Measurements from ENCODE around the gene ARHGDIG.
A peak's percentile ranks its signal among the peaks of the same experiment; 100 is the strongest.

The ARHGDIG gene

DNA sequence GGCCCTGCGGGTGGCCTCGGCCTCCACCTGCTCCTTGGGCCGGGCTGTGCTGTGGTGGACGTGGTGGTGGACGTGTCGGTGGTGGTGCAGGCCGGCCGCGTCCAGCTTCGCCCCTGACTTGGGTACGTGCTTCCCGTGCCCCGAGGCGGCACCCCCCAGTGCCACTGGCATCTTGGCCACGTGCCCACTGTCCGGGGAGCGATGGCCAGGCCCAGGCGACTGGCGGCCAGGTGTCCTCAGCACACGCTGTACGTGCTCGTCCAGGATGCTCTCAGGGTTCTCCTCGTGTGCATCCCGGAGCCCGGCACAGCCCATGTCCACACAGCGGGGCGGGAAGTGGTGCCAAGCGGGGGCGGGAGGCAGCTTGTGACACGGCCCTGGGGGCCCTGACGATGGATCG is 17.4 kb downstream of the ARHGDIG start:
- Mint-ChIP-seq H3K4me3 (no peak overlapping the region), H3K27ac (no peak overlapping the region), H3K4me1 (no peaks in the 10 kb centered on the region), H3K36me3 (no peaks in the 10 kb centered on the region), H3K27me3 (no peaks in the 10 kb centered on the region), H3K9me3 (no peaks in the 10 kb centered on the region)

DNA sequence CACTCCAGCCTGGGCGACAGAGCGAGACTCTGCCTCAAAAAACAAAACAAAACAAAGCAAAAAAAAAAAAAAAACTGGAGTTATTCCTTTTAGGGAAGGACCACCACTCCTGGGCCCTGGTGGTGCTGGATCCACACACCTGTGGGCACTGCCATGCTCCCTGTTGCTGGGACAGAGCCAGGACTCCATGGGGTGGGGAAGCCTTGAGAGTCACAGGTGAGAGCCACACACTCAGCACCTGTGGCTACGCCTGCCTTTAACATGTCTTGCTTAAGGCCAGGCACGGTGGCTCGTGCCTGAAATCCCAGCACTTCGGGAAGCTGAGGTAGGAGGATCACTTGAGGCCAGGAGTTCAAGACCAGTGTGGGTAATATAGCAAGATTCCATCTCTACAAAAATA is 20.8 kb downstream of the ARHGDIG start:
- H3K4me1 Mint-ChIP-seq = no peaks in the 10 kb centered on the region
- no peaks in the 10 kb centered on the region for H3K36me3 Mint-ChIP-seq
- H3K27ac Mint-ChIP-seq = no peak overlapping the region
- no peak overlapping the region for H3K4me3 Mint-ChIP-seq
- H3K27me3 Mint-ChIP-seq = no peaks in the 10 kb centered on the region
- H3K9me3 Mint-ChIP-seq = no peaks in the 10 kb centered on the region

DNA sequence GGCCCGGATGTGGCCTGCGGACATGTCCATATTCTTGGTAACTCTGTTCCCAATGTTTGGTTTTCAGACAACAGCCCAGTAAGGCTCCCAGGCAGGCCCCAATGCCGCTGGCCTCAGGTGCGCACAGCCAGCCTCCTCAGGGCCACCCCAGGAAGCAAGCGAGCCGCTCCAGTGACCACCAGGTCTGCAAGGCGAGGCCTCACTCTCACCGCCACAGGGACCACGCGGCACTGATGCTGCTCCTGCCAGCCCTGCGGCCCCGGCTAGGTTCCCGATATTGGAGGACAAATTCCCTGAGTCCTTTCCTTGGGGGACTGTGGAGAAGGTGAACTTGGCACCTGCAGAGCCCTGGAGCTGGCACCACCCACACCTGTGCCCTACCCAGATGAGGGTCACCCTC is 21.6 kb downstream of the ARHGDIG start:
- H3K9me3 Mint-ChIP-seq = no peaks in the 10 kb centered on the region
- no peaks in the 10 kb centered on the region for H3K27me3 Mint-ChIP-seq
- no peak overlapping the region for H3K4me3 Mint-ChIP-seq
- H3K4me1 Mint-ChIP-seq = peaks cover under 1% of the 10 kb centered on the region
- H3K36me3 Mint-ChIP-seq = no peaks in the 10 kb centered on the region
- H3K27ac Mint-ChIP-seq = no peak overlapping the region

DNA sequence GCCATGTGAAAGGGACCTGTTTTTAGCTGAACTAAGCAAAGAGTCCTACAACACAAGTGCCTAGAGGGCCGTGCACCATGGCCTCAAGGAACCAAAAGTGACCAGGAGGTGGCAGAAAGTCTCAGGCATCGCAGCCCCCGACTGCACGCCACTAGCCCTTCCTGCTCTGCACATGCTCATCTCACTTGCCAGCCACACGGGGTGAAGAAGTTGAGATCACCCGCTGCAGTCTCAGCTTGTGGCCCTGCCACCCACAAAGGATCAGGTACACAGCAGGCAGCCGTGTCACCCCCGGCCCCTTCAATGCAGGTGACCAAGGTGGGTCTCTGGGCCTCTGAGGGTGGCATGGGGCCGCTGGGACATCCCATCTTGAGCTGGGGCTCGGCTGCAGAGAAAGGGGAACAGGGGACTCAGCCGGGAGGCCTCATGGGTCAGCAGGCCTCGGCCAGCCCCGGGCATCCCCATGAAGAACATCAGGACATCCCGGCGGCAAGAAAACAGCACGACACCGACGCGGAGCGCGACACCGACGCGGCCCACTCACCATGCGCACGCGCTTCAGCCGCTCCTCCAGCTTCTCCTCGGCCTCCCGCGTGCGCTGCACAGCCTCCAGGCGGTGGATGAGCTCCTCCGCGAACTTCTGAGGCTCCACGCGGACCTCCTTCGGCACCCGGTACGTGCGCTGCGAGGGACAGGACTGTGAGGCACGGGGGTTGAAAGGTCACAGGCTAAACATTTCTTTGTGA is 23.5 kb downstream of the ARHGDIG start:
- Mint-ChIP-seq H3K4me3 (no peak overlapping the region), H3K36me3 (no peaks in the 10 kb centered on the region), H3K9me3 (no peaks in the 10 kb centered on the region)

DNA sequence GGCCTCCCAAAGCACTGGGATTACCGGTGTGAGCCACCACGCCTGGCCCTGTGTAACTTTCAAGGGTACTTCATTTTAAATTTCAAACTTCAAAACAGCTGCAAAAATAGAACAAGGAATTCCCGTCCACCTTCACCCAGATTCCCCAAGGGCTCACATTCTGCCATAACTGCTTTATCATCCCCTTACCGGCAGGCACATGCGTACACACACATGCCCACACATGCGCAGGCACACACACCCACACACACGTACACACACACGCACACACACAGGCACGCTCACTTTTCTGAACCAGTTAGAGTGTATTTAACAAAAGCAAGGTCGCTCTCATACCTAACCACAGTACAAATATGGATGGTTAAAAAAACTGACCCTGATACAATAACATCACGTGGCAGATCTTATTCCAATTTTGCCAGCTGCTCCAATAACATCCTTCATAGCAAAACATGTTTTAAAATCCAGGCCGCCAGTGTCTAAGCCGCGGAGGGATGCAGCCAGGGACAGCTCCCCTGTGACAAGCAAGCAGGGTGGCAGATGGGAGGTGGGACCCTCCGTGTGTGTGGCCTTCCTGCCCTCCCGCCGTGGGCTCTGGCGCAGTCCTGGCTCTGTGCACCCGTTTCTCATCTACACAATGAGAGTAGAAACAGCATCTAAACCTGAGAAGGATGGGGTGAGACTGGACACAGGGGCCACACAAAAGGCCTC is 25.7 kb downstream of the ARHGDIG start:
- H3K27ac Mint-ChIP-seq = no peak overlapping the region

More for the DNA sequence above, 23.5 kb downstream of the ARHGDIG start:
- H3K4me1 Mint-ChIP-seq = peaks cover 4% of the 10 kb centered on the region
- no peak overlapping the region for H3K27ac Mint-ChIP-seq
- H3K27me3 Mint-ChIP-seq = no peaks in the 10 kb centered on the region

GRCh38 chr16:306911-307370 is 26.6 kb downstream of the ARHGDIG start:
- H3K27ac Mint-ChIP-seq = no peak overlapping the region
- no peaks in the 10 kb centered on the region for H3K9me3 Mint-ChIP-seq
- H3K36me3 Mint-ChIP-seq = no peaks in the 10 kb centered on the region
- no peak overlapping the region for H3K4me3 Mint-ChIP-seq
- H3K4me1 Mint-ChIP-seq = peaks cover 13% of the 10 kb centered on the region
- no peaks in the 10 kb centered on the region for H3K27me3 Mint-ChIP-seq

More for the DNA sequence above, 25.7 kb downstream of the ARHGDIG start:
- Mint-ChIP-seq H3K4me3 (no peak overlapping the region), H3K36me3 (no peaks in the 10 kb centered on the region), H3K4me1 (peaks cover 13% of the 10 kb centered on the region), H3K27me3 (no peaks in the 10 kb centered on the region), H3K9me3 (no peaks in the 10 kb centered on the region)

- H3K27me3 Mint-ChIP-seq = no peaks in the 10 kb centered on the region
- no peak overlapping the region for H3K4me3 Mint-ChIP-seq
- no peak overlapping the region for H3K27ac Mint-ChIP-seq
- no peaks in the 10 kb centered on the region for H3K36me3 Mint-ChIP-seq
- peaks cover 13% of the 10 kb centered on the region for H3K4me1 Mint-ChIP-seq
- no peaks in the 10 kb centered on the region for H3K9me3 Mint-ChIP-seq
Observed at GRCh38 chr16:307691-308312, 27.4 kb downstream of the ARHGDIG start.

GRCh38 chr16:309476-309875 is 29.1 kb downstream of the ARHGDIG start:
- H3K27me3 Mint-ChIP-seq = no peaks in the 10 kb centered on the region
- H3K36me3 Mint-ChIP-seq = no peaks in the 10 kb centered on the region
- no peak overlapping the region for H3K27ac Mint-ChIP-seq
- peaks cover 13% of the 10 kb centered on the region for H3K4me1 Mint-ChIP-seq
- H3K9me3 Mint-ChIP-seq = no peaks in the 10 kb centered on the region
- H3K4me3 Mint-ChIP-seq = no peak overlapping the region

- no peak overlapping the region for H3K4me3 Mint-ChIP-seq
- H3K9me3 Mint-ChIP-seq = no peaks in the 10 kb centered on the region
- peaks cover 2% of the 10 kb centered on the region for H3K36me3 Mint-ChIP-seq
- peaks cover 27% of the 10 kb centered on the region for H3K4me1 Mint-ChIP-seq
- H3K27ac Mint-ChIP-seq = no peak overlapping the region
- no peaks in the 10 kb centered on the region for H3K27me3 Mint-ChIP-seq
Observed at GRCh38 chr16:311725-312124, 31.3 kb downstream of the ARHGDIG start.

DNA sequence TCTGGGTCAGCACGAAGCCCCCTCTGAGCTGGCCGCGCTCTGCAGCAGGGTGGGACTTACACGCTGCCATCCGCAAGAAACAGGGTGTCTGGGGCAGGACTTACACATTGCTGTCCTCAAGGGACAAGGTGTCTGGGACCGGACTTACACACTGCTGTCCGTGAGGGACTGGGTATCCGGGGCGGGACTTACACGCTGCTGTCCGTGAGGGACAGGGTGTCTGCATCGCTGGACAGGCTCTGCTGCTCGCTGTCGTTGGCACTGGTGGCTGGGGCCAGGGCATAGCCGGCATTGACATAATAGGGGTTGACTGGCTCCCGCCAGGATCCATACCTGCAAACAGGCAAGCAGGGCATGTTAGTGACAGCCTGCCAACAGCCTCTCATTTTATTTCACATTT is 34.0 kb downstream of the ARHGDIG start:
- no peaks in the 10 kb centered on the region for H3K9me3 Mint-ChIP-seq
- no peak overlapping the region for H3K27ac Mint-ChIP-seq
- H3K4me1 Mint-ChIP-seq = peaks cover 41% of the 10 kb centered on the region
- H3K36me3 Mint-ChIP-seq = peaks cover 2% of the 10 kb centered on the region
- H3K4me3 Mint-ChIP-seq = no peak overlapping the region
- no peaks in the 10 kb centered on the region for H3K27me3 Mint-ChIP-seq

GRCh38 chr16:314795-315299 is 34.5 kb downstream of the ARHGDIG start:
- Mint-ChIP-seq H3K9me3 (no peaks in the 10 kb centered on the region), H3K27me3 (no peaks in the 10 kb centered on the region), H3K27ac (no peak overlapping the region), H3K36me3 (peaks cover 6% of the 10 kb centered on the region), H3K4me3 (no peak overlapping the region), H3K4me1 (peaks cover 41% of the 10 kb centered on the region)

GRCh38 chr16:316741-317464 is 36.5 kb downstream of the ARHGDIG start:
- H3K27ac Mint-ChIP-seq = no peak overlapping the region
- peaks cover 57% of the 10 kb centered on the region for H3K4me1 Mint-ChIP-seq
- H3K36me3 Mint-ChIP-seq = peaks cover 8% of the 10 kb centered on the region

DNA sequence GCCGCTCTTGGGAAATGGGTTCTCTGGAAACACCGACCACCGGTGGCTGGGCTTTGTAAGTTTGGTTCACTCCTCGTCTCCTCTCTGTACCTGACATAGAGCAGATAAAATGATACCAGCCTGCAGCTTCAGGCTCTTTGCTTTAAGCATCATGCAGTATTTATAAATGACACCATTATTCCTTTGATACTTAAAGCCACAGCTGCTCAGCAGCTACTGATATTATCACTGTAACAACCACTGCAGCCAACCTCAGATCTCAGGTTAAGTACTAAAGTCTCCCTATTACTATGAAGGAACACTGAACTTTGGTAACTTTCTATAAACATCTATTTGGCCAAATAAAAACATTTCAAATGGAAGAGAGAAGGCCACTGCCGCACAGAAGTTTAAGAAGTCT is 37.2 kb downstream of the ARHGDIG start:
- Mint-ChIP-seq H3K36me3 (peaks cover 8% of the 10 kb centered on the region), H3K9me3 (no peaks in the 10 kb centered on the region), H3K4me1 (peaks cover 62% of the 10 kb centered on the region), H3K4me3 (no peak overlapping the region), H3K27me3 (no peaks in the 10 kb centered on the region), H3K27ac (no peak overlapping the region)

More at GRCh38 chr16:316741-317464, 36.5 kb downstream of the ARHGDIG start:
- no peaks in the 10 kb centered on the region for H3K9me3 Mint-ChIP-seq
- H3K4me3 Mint-ChIP-seq = no peak overlapping the region
- no peaks in the 10 kb centered on the region for H3K27me3 Mint-ChIP-seq

DNA sequence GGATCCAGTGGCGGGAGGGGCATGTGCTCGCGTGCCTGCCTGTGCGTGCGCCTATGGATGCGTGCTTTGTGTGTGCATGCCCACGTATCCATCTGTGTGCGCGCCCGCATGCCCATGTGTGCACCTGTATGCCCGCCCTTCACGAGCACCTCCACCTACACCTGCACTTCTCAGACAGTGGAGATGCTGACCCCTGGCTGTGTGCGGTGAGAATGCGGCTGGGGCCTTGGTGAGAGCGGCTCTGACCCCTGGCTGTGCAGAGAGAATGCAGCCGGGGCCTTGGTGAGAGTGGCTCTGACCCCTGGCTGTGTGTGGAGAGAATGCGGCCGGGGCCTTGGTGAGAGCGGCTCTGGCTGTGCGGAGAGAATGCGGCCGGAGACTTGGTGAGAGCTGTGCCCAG is 38.2 kb downstream of the ARHGDIG start:
- Mint-ChIP-seq H3K36me3 (peaks cover 8% of the 10 kb centered on the region), H3K27me3 (no peaks in the 10 kb centered on the region), H3K9me3 (no peaks in the 10 kb centered on the region), H3K4me3 (no peak overlapping the region), H3K27ac (no peak overlapping the region), H3K4me1 (peaks cover 69% of the 10 kb centered on the region)

DNA sequence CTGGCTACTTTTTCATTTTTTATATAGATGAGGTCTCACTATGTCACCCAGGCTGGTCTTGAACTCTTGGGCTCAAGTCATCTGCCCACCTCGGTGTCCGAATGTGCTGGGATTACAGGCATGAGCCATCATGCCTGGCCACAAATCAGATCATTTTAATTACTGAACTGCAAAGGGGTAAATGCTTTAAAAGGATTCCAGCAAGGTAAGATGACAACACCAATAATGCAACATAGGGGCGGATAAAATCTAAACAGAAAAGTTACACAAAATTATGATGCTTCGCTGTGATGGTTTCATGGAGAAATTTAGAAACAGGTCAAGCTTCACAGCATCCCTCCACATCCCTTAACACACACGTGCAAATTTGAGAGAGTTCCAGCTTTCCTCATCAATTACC is 39.8 kb downstream of the ARHGDIG start:
- H3K4me1 Mint-ChIP-seq = peaks cover 79% of the 10 kb centered on the region
- H3K9me3 Mint-ChIP-seq = no peaks in the 10 kb centered on the region
- peak overlapping the region; percentile 85 for H3K27ac Mint-ChIP-seq
- H3K27me3 Mint-ChIP-seq = no peaks in the 10 kb centered on the region
- peak overlapping the region; percentile 77 for H3K4me3 Mint-ChIP-seq
- H3K36me3 Mint-ChIP-seq = peaks cover 6% of the 10 kb centered on the region

Data from activated naive CD4-positive, alpha-beta T cell treated with anti-CD3 and anti-CD28 coated beads, Interleukin-2, amount 50 U/mL, for 24 hours (primary cell).